ENCODE data around the gene RHOA. TPM values are rescaled to one million over a fixed set of nuclear protein-coding genes. Genes with fewer than 3 reads are reported as not detected.

The RHOA gene
- total and polyA plus RNA-seq, 4 donors, result 269 to 567 (median 432) TPM

- Histone ChIP-seq H3K27me3 (ENCODE audit: control insufficient read depth in 3 of 3, insufficient read depth in 3 of 3, low read length in 2 of 3) (no peaks in the 10 kb centered on the region), H3K9me3 (ENCODE audit: control insufficient read depth in 4 of 4, insufficient read depth in 3 of 4, low read length in 3 of 4) (no peaks in the 10 kb centered on the region), H3K9ac (ENCODE audit: insufficient read depth in 1 of 2, low read length in 2 of 2) (peak overlapping the region; percentile 14 to 69), H3K36me3 (ENCODE audit: control insufficient read depth in 4 of 4, insufficient read depth in 4 of 4, low read length in 4 of 4) (peaks cover 0 to 12% (median 8%) of the 10 kb centered on the region in 4 donors), H3K4me1 (ENCODE audit: control insufficient read depth in 5 of 5, insufficient read depth in 5 of 5, low read length in 5 of 5) (peaks cover 13 to 29% (median 24%) of the 10 kb centered on the region in 5 donors), H3K4me3 (peak overlapping the region; percentile 88), H3K27ac (ENCODE audit: low read depth in 1 of 2, low read length in 1 of 2) (peak overlapping the region; percentile 93 to 99)
- 29 to 33% methylated on average over 16 of the region's 16 CpGs for whole genome bisulfite sequencing, 2 donors
- ATAC-seq (ENCODE audit: insufficient read depth, low FRiP score) (no peak), DNase-seq (no peak)
- TF ChIP-seq, protein P1, sequence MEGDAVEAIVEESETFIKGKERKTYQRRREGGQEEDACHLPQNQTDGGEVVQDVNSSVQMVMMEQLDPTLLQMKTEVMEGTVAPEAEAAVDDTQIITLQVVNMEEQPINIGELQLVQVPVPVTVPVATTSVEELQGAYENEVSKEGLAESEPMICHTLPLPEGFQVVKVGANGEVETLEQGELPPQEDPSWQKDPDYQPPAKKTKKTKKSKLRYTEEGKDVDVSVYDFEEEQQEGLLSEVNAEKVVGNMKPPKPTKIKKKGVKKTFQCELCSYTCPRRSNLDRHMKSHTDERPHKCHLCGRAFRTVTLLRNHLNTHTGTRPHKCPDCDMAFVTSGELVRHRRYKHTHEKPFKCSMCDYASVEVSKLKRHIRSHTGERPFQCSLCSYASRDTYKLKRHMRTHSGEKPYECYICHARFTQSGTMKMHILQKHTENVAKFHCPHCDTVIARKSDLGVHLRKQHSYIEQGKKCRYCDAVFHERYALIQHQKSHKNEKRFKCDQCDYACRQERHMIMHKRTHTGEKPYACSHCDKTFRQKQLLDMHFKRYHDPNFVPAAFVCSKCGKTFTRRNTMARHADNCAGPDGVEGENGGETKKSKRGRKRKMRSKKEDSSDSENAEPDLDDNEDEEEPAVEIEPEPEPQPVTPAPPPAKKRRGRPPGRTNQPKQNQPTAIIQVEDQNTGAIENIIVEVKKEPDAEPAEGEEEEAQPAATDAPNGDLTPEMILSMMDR (IDR thresholded peaks at IDR 0.05; ENCODE audit: control extremely low read depth, extremely low read depth), result no peak
These were observed 1.0 kb upstream of the RHOA start for GRCh38 chr3:49412632-49413337.

DNA sequence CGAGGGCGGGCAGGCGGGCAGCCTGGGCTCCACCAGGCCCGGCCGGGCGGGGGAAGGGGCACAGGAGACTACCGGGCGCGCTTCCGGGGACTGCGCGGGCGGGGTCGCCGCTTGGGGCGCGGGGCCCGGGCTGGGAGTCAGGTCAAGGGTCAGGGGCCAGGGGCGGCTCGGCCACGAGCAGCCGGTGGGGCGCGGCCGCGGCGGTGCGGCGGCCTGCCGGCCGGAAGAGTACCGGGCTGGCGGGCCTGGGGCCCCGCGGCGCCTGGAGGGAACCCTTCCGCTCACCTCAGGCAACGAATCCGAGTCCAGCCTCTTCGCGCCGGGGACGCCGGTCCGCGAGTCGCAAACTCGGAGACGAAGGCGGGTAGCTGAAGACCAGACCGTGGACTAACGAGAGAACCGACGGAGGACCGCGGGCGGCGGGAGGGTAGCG is 225 bp downstream of the RHOA start:
- Histone ChIP-seq H3K27ac (ENCODE audit: low read depth in 1 of 2, low read length in 1 of 2) (peak overlapping the region; percentile 94 to 100), H3K27me3 (ENCODE audit: control insufficient read depth in 3 of 3, insufficient read depth in 3 of 3, low read length in 2 of 3) (no peaks in the 10 kb centered on the region), H3K4me3 (peak overlapping the region; percentile 86), H3K9ac (ENCODE audit: insufficient read depth in 1 of 2, low read length in 2 of 2) (peak overlapping the region in 1 of 2 donors; percentile 52), H3K4me1 (ENCODE audit: control insufficient read depth in 5 of 5, insufficient read depth in 5 of 5, low read length in 5 of 5) (peaks cover 13 to 32% (median 22%) of the 10 kb centered on the region in 5 donors), H3K9me3 (ENCODE audit: control insufficient read depth in 4 of 4, insufficient read depth in 3 of 4, low read length in 3 of 4) (no peaks in the 10 kb centered on the region), H3K36me3 (ENCODE audit: control insufficient read depth in 4 of 4, insufficient read depth in 4 of 4, low read length in 4 of 4) (peaks cover 0 to 6% (median 4%) of the 10 kb centered on the region in 4 donors)
- ATAC-seq (ENCODE audit: insufficient read depth, low FRiP score), result peak; percentile 29
- TF ChIP-seq, protein P1 (IDR thresholded peaks at IDR 0.05; ENCODE audit: control extremely low read depth, extremely low read depth), result no peak
- peak in 2 of 3 donors; percentile 35 to 50 for DNase-seq
- 0% methylated on average over 26 to 59 of the region's 59 CpGs for WGBS, 2 donors

- 0 to 1% methylated on average over 33 of the region's 33 CpGs for WGBS, 2 donors
- peak overlapping the region; percentile 94 to 100 for H3K27ac ChIP-seq (ENCODE audit: low read depth in 1 of 2, low read length in 1 of 2)
- H3K4me3 ChIP-seq, result peak overlapping the region; percentile 86
- H3K4me1 ChIP-seq (ENCODE audit: control insufficient read depth in 5 of 5, insufficient read depth in 5 of 5, low read length in 5 of 5), result peaks cover 13 to 27% (median 21%) of the 10 kb centered on the region in 5 donors
- H3K9ac ChIP-seq (ENCODE audit: insufficient read depth in 1 of 2, low read length in 2 of 2), result peak overlapping the region; percentile 52 to 72
- ATAC-seq (ENCODE audit: insufficient read depth, low FRiP score) (no peak), DNase-seq (peak in 1 of 3 donors; percentile 40)
- no peaks in the 10 kb centered on the region for H3K27me3 ChIP-seq (ENCODE audit: control insufficient read depth in 3 of 3, insufficient read depth in 3 of 3, low read length in 2 of 3)
- TF ChIP-seq, protein P1 (IDR thresholded peaks at IDR 0.05; ENCODE audit: control extremely low read depth, extremely low read depth), result no peak
- H3K9me3 ChIP-seq (ENCODE audit: control insufficient read depth in 4 of 4, insufficient read depth in 3 of 4, low read length in 3 of 4), result no peaks in the 10 kb centered on the region
- H3K36me3 ChIP-seq (ENCODE audit: control insufficient read depth in 4 of 4, insufficient read depth in 4 of 4, low read length in 4 of 4), result peaks cover 0 to 6% (median 4%) of the 10 kb centered on the region in 4 donors
These were observed 786 bp downstream of the RHOA start for GRCh38 chr3:49410846-49411534.

Data from lung (tissue), 12 donors.